ENCODE results near the gene PPME1.

Gene PPME1

GRCh38 chr11:74282914-74283371 lies 111.9 kb downstream of the PPME1 start:
- Histone ChIP-seq H3K4me3 (ENCODE audit: low read depth, low read length) (no peak overlapping the region), H3K9me3 (ENCODE audit: control insufficient read depth, insufficient read depth, low read depth, low read length) (no peaks in the 10 kb centered on the region), H3K27ac (ENCODE audit: extremely low read depth, low read depth, low read length) (no peak overlapping the region), H3K36me3 (ENCODE audit: control insufficient read depth in 2 of 2, insufficient read depth in 1 of 2, low read length in 2 of 2) (no peaks in the 10 kb centered on the region), H3K4me1 (ENCODE audit: control insufficient read depth, insufficient read depth, low read length) (no peaks in the 10 kb centered on the region)
- ChIA-PET POLR2A (no interaction called here), CTCF (no interaction called here)
- TF ChIP-seq ZNF169 (tag by site-specific recombination; IDR thresholded peaks at IDR 0.05) = no peak
- TF ChIP-seq, protein P1, sequence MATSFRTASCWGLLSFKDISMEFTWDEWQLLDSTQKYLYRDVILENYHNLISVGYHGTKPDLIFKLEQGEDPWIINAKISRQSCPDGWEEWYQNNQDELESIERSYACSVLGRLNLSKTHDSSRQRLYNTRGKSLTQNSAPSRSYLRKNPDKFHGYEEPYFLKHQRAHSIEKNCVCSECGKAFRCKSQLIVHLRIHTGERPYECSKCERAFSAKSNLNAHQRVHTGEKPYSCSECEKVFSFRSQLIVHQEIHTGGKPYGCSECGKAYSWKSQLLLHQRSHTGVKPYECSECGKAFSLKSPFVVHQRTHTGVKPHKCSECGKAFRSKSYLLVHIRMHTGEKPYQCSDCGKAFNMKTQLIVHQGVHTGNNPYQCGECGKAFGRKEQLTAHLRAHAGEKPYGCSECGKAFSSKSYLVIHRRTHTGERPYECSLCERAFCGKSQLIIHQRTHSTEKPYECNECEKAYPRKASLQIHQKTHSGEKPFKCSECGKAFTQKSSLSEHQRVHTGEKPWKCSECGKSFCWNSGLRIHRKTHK (tag by site-specific recombination; IDR thresholded peaks at IDR 0.05) = no peak
- TF ChIP-seq ZNF214 (tag by site-specific recombination; IDR thresholded peaks at IDR 0.05; ENCODE audit: borderline replicate concordance) = no peak
- no peak for TF ChIP-seq ZNF416 (tag by site-specific recombination; IDR thresholded peaks at IDR 0.05)
- no peak for TF ChIP-seq ZNF19 (tag by site-specific recombination; IDR thresholded peaks at IDR 0.05; ENCODE audit: low read depth)
- TF ChIP-seq ZNF629 (tag by site-specific recombination; IDR thresholded peaks at IDR 0.05) = no peak
- TF ChIP-seq ZNF488 (tag by site-specific recombination; IDR thresholded peaks at IDR 0.05) = no peak
- no peak for TF ChIP-seq GLI2 (tag by site-specific recombination; IDR thresholded peaks at IDR 0.05; ENCODE audit: borderline replicate concordance, low read depth)
- TF ChIP-seq ZNF658 (tag by site-specific recombination; IDR thresholded peaks at IDR 0.05) = no peak
- no peak for TF ChIP-seq ZFP37 (tag by site-specific recombination; IDR thresholded peaks at IDR 0.05)
- no peak for TF ChIP-seq ZFP41 (tag by site-specific recombination; IDR thresholded peaks at IDR 0.05; ENCODE audit: borderline replicate concordance)

DNA sequence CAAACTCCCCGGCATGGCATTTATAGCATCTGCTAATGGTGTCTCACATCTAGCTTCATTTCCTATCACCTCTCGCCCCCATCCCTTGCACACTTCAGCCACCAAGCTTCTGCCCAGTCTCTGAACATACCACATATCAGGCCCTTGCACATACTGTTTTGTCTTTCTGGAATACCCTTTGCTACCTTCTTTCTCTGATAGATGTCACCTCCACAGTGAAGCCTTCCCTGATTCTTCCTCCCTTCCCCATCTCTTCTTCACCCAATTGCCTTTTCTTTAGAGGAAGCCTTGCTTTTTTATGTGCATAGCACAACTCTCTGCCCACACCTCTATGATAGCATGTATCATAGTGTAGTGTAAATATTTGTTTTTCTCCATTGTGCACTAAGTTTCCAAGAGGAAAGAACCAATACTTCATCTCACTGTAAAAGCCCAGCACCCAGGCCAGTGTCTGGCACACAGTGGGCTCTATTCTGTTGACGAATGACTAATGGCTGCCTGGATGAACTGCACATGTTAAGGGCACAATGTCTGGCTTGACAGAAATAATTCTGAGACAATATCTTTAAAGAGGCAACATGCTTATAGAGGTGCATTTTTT lies 112.6 kb downstream of the PPME1 start:
- Histone ChIP-seq H3K27ac (ENCODE audit: extremely low read depth, low read depth, low read length) (no peak overlapping the region), H3K4me3 (ENCODE audit: low read depth, low read length) (no peak overlapping the region), H3K9me3 (ENCODE audit: control insufficient read depth, insufficient read depth, low read depth, low read length) (no peaks in the 10 kb centered on the region), H3K36me3 (ENCODE audit: control insufficient read depth in 2 of 2, insufficient read depth in 1 of 2, low read length in 2 of 2) (no peaks in the 10 kb centered on the region), H3K4me1 (ENCODE audit: control insufficient read depth, insufficient read depth, low read length) (no peaks in the 10 kb centered on the region)
- CTCF ChIA-PET = no interaction called here
- TF ChIP-seq GLIS1 (tag by site-specific recombination; IDR thresholded peaks at IDR 0.05) = no peak
- TF ChIP-seq, protein P2, sequence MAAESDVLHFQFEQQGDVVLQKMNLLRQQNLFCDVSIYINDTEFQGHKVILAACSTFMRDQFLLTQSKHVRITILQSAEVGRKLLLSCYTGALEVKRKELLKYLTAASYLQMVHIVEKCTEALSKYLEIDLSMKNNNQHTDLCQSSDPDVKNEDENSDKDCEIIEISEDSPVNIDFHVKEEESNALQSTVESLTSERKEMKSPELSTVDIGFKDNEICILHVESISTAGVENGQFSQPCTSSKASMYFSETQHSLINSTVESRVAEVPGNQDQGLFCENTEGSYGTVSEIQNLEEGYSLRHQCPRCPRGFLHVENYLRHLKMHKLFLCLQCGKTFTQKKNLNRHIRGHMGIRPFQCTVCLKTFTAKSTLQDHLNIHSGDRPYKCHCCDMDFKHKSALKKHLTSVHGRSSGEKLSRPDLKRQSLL (tag by site-specific recombination; IDR thresholded peaks at IDR 0.05) = no peak
- TF ChIP-seq KLF9 (tag by site-specific recombination; IDR thresholded peaks at IDR 0.05; ENCODE audit: low read depth) = no peak
- TF ChIP-seq ZNF76 (tag by site-specific recombination; IDR thresholded peaks at IDR 0.05; ENCODE audit: borderline replicate concordance, low read depth) = no peak
- TF ChIP-seq ZNF610 (tag by site-specific recombination; IDR thresholded peaks at IDR 0.05; ENCODE audit: borderline replicate concordance) = no peak
- TF ChIP-seq ZNF311 (tag by site-specific recombination; IDR thresholded peaks at IDR 0.05; ENCODE audit: borderline replicate concordance) = no peak
- no peak for TF ChIP-seq ZFP69B (tag by site-specific recombination; IDR thresholded peaks at IDR 0.05)
- no peak for TF ChIP-seq ZNF791 (tag by site-specific recombination; IDR thresholded peaks at IDR 0.05)
- no peak for TF ChIP-seq ZNF596 (tag by site-specific recombination; IDR thresholded peaks at IDR 0.05)
- TF ChIP-seq GLI2 (tag by site-specific recombination; IDR thresholded peaks at IDR 0.05; ENCODE audit: borderline replicate concordance, low read depth) = no peak
- TF ChIP-seq SCRT2 (tag by site-specific recombination; IDR thresholded peaks at IDR 0.05) = no peak
- TF ChIP-seq ZBTB1 (tag by site-specific recombination; IDR thresholded peaks at IDR 0.05) = no peak
- TF ChIP-seq OVOL3 (tag by site-specific recombination; IDR thresholded peaks at IDR 0.05) = no peak
- no peak for TF ChIP-seq ZNF18 (tag by site-specific recombination; IDR thresholded peaks at IDR 0.05)
- TF ChIP-seq ZNF280C (tag by site-specific recombination; IDR thresholded peaks at IDR 0.05) = no peak
- TF ChIP-seq ZNF623 (tag by site-specific recombination; IDR thresholded peaks at IDR 0.05) = no peak
- POLR2A ChIA-PET = no interaction called here
